WTC11 (cell line): Measurements from ENCODE around the gene CD79B. TPM values are rescaled to one million over a fixed set of nuclear protein-coding genes. Genes with fewer than 3 reads are reported as not detected.
A peak's percentile ranks its signal among the peaks of the same experiment; 100 is the strongest.

Experiments used
- ATAC-seq: fragments of 200-7000 bp; cut with Tn5 transposase; 2 replicates; pipeline ENCODE4 v1.10.0; 2021; ENCODE audit warnings: mild to moderate bottlenecking, moderate library complexity
- CTCF ChIA-PET: fragments of 300-600 bp; sonication (Branson Sonifier 250); formaldehyde crosslinking; loops from one replicate; lab custom pipeline; 2021; ENCODE audit warnings: antibody characterized with exemption; lab: Charles Lee
- POLR2A ChIA-PET: fragments of 350-600 bp; sonication (Branson Sonifier 250); formaldehyde crosslinking; loops from one replicate; lab custom pipeline; 2021; ENCODE audit warnings: antibody characterized with exemption; lab: Charles Lee
- DNase-seq: peaks from one replicate; pipeline ENCODE4 v3.0.0; 2021; ENCODE audit warnings: low spot score
- H3K27ac Mint-ChIP-seq: 2 replicates; pipeline ENCODE4 v1.8.0; 2021; ENCODE audit warnings: mixed read lengths
- H3K27me3 Mint-ChIP-seq: 2 replicates; pipeline ENCODE4 v1.8.0; 2021; ENCODE audit warnings: low read depth, mild to moderate bottlenecking, moderate library complexity, mixed read lengths
- H3K36me3 Mint-ChIP-seq: 2 replicates; pipeline ENCODE4 v1.8.0; 2021; ENCODE audit warnings: mixed read lengths
- H3K4me1 Mint-ChIP-seq: 2 replicates; pipeline ENCODE4 v1.8.0; 2022; ENCODE audit warnings: mixed read lengths
- H3K4me3 Mint-ChIP-seq: 2 replicates; pipeline ENCODE4 v1.8.0; 2021; ENCODE audit warnings: mild to moderate bottlenecking, moderate library complexity, mixed read lengths
- H3K9me3 Mint-ChIP-seq: 2 replicates; pipeline ENCODE4 v1.8.0; 2021; ENCODE audit warnings: mixed read lengths
- CREB1 ChIP-seq: sonication (generic); formaldehyde crosslinking; IDR thresholded peaks from 2 replicates; pipeline ENCODE4 v1.8.0; 2023; ENCODE audit warnings: mild to moderate bottlenecking, missing genetic modification reagents
- ELF4 ChIP-seq: sonication (generic); formaldehyde crosslinking; IDR thresholded peaks from 2 replicates; pipeline ENCODE4 v1.8.1; 2022; ENCODE audit warnings: low read depth, mild to moderate bottlenecking, moderate library complexity, missing genetic modification reagents
- EMX1 ChIP-seq: fragments of 250-450 bp; sonication (Bioruptor Pico); IDR thresholded peaks from 2 replicates; pipeline ENCODE4 v1.8.0; 2021; ENCODE audit warnings: mild to moderate bottlenecking
- ETV6 ChIP-seq: sonication (generic); formaldehyde crosslinking; IDR thresholded peaks from 2 replicates; pipeline ENCODE4 v1.8.1; 2022; ENCODE audit warnings: mild to moderate bottlenecking, missing genetic modification reagents
- HMGA2 ChIP-seq: fragments of 250-450 bp; sonication (Bioruptor Pico); IDR thresholded peaks from 2 replicates; pipeline ENCODE4 v1.4.0; 2021; ENCODE audit warnings: mild to moderate bottlenecking, moderate library complexity
- JUN ChIP-seq: sonication (generic); formaldehyde crosslinking; IDR thresholded peaks from 2 replicates; pipeline ENCODE4 v1.8.0; 2023; ENCODE audit warnings: mild to moderate bottlenecking, missing genetic modification reagents
- MYBL2 ChIP-seq: sonication (generic); formaldehyde crosslinking; IDR thresholded peaks from 2 replicates; pipeline ENCODE4 v1.8.1; 2023; ENCODE audit warnings: mild to moderate bottlenecking, moderate library complexity, missing genetic modification reagents
- NR2C2 ChIP-seq: sonication (generic); formaldehyde crosslinking; IDR thresholded peaks from 2 replicates; pipeline ENCODE4 v1.8.0; 2022; ENCODE audit warnings: mild to moderate bottlenecking, missing genetic modification reagents
- PRRX2 ChIP-seq: fragments of 250-450 bp; sonication (Bioruptor Pico); IDR thresholded peaks from 2 replicates; pipeline ENCODE4 v1.8.0; 2021; ENCODE audit warnings: mild to moderate bottlenecking
- SOX15 ChIP-seq: fragments of 250-450 bp; sonication (Bioruptor Pico); IDR thresholded peaks from 2 replicates; pipeline ENCODE4 v1.9.0; 2021; ENCODE audit warnings: mild to moderate bottlenecking
- SP1 ChIP-seq: sonication (generic); formaldehyde crosslinking; conservative IDR thresholded peaks from 2 replicates; pipeline ENCODE4 v1.8.1; 2022; ENCODE audit warnings: missing genetic modification reagents
- TEAD1 ChIP-seq: sonication (generic); formaldehyde crosslinking; IDR thresholded peaks from 2 replicates; pipeline ENCODE4 v1.8.0; 2022; ENCODE audit warnings: mild to moderate bottlenecking, missing genetic modification reagents
- ZNF121 ChIP-seq: sonication (generic); formaldehyde crosslinking; IDR thresholded peaks from 2 replicates; pipeline ENCODE4 v1.8.0; 2023; ENCODE audit warnings: missing genetic modification reagents
- ZNF219 ChIP-seq: sonication (generic); formaldehyde crosslinking; IDR thresholded peaks from 2 replicates; pipeline ENCODE4 v1.8.0; 2023; ENCODE audit warnings: missing genetic modification reagents, mild to moderate bottlenecking, borderline replicate concordance
- ZNF416 ChIP-seq: fragments of 250-450 bp; sonication (Bioruptor Pico); IDR thresholded peaks from 2 replicates; pipeline ENCODE4 v1.9.0; 2021; ENCODE audit warnings: mild to moderate bottlenecking, inconsistent platforms
- total RNA-seq: library from RNA; stranded (reverse); gene quantifications from 3 replicates; pipeline ENCODE4 v1.2.3, GENCODE V29; 2021
- TF ChIP-seq, protein P1 (sequence below): sonication (generic); formaldehyde crosslinking; IDR thresholded peaks from 2 replicates; pipeline ENCODE4 v1.8.0; 2022; ENCODE audit warnings: missing genetic modification reagents
- TF ChIP-seq, protein P2 (sequence below): fragments of 250-450 bp; sonication (Bioruptor Pico); IDR thresholded peaks from 2 replicates; pipeline ENCODE4 v1.9.0; 2021; ENCODE audit warnings: mild to moderate bottlenecking
- TF ChIP-seq, protein P3 (sequence below): sonication (generic); formaldehyde crosslinking; conservative IDR thresholded peaks from 2 replicates; pipeline ENCODE4 v1.8.1; 2022; ENCODE audit warnings: mild to moderate bottlenecking, missing genetic modification reagents
- TF ChIP-seq, protein P4 (sequence below): sonication (generic); formaldehyde crosslinking; IDR thresholded peaks from 2 replicates; pipeline ENCODE4 v1.8.1; 2022; ENCODE audit warnings: mild to moderate bottlenecking, moderate library complexity, missing genetic modification reagents
- TF ChIP-seq, protein P5 (sequence below): fragments of 250-450 bp; sonication (Bioruptor Pico); IDR thresholded peaks from 2 replicates; pipeline ENCODE4 v2.1.2; 2022; ENCODE audit warnings: mild to moderate bottlenecking, moderate library complexity
- TF ChIP-seq, protein P6 (sequence below): fragments of 250-450 bp; sonication (Bioruptor Pico); IDR thresholded peaks from 2 replicates; pipeline ENCODE4 v1.9.0; 2021; ENCODE audit warnings: moderate library complexity, mild to moderate bottlenecking, inconsistent platforms, borderline replicate concordance
- TF ChIP-seq, protein P7 (sequence below): sonication (generic); formaldehyde crosslinking; IDR thresholded peaks from 2 replicates; pipeline ENCODE4 v1.8.0; 2023; ENCODE audit warnings: mild to moderate bottlenecking, missing genetic modification reagents

CD79B gene
- total RNA-seq, 1 experiment from 2014 or later, result 3.0 TPM

DNA sequence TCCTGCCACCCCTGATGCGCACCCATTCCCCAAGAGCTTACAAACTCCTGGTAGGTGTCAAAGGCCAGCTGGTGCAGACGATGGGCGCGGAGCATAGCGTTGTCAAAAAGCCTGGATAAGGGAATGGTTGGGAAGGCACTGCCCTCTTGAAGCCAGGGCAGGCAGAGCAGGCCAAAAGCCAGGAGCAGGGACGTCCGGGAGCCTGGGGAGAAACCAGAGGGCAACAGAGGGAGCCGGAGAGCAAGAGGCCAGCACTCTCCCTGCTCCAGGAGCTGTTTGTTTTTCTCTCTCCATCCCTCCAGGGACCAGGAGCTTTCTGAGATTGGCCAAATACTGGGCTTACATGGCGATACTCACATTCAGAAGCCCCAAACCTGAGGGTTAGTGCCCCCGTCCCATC lies 13.8 kb downstream of the CD79B start:
- TF ChIP-seq ELF4 (CRISPR knock-in tag), result no peak
- no peak for TF ChIP-seq SP1 (CRISPR knock-in tag)
- TF ChIP-seq, protein P1, sequence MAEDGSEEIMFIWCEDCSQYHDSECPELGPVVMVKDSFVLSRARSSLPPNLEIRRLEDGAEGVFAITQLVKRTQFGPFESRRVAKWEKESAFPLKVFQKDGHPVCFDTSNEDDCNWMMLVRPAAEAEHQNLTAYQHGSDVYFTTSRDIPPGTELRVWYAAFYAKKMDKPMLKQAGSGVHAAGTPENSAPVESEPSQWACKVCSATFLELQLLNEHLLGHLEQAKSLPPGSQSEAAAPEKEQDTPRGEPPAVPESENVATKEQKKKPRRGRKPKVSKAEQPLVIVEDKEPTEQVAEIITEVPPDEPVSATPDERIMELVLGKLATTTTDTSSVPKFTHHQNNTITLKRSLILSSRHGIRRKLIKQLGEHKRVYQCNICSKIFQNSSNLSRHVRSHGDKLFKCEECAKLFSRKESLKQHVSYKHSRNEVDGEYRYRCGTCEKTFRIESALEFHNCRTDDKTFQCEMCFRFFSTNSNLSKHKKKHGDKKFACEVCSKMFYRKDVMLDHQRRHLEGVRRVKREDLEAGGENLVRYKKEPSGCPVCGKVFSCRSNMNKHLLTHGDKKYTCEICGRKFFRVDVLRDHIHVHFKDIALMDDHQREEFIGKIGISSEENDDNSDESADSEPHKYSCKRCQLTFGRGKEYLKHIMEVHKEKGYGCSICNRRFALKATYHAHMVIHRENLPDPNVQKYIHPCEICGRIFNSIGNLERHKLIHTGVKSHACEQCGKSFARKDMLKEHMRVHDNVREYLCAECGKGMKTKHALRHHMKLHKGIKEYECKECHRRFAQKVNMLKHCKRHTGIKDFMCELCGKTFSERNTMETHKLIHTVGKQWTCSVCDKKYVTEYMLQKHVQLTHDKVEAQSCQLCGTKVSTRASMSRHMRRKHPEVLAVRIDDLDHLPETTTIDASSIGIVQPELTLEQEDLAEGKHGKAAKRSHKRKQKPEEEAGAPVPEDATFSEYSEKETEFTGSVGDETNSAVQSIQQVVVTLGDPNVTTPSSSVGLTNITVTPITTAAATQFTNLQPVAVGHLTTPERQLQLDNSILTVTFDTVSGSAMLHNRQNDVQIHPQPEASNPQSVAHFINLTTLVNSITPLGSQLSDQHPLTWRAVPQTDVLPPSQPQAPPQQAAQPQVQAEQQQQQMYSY (CRISPR knock-in tag), result peak; percentile 95
- TF ChIP-seq, protein P2, sequence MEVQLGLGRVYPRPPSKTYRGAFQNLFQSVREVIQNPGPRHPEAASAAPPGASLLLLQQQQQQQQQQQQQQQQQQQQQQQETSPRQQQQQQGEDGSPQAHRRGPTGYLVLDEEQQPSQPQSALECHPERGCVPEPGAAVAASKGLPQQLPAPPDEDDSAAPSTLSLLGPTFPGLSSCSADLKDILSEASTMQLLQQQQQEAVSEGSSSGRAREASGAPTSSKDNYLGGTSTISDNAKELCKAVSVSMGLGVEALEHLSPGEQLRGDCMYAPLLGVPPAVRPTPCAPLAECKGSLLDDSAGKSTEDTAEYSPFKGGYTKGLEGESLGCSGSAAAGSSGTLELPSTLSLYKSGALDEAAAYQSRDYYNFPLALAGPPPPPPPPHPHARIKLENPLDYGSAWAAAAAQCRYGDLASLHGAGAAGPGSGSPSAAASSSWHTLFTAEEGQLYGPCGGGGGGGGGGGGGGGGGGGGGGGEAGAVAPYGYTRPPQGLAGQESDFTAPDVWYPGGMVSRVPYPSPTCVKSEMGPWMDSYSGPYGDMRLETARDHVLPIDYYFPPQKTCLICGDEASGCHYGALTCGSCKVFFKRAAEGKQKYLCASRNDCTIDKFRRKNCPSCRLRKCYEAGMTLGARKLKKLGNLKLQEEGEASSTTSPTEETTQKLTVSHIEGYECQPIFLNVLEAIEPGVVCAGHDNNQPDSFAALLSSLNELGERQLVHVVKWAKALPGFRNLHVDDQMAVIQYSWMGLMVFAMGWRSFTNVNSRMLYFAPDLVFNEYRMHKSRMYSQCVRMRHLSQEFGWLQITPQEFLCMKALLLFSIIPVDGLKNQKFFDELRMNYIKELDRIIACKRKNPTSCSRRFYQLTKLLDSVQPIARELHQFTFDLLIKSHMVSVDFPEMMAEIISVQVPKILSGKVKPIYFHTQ, result no peak
- peak overlapping the region; percentile 46 for H3K4me3 Mint-ChIP-seq
- H3K27ac Mint-ChIP-seq, result no peak overlapping the region
- DNase-seq (peak; percentile 61), ATAC-seq (peak; percentile 56)
- CTCF ChIA-PET, result interaction anchor here (0.6 to 4.5 kb wide), 39 partner anchors 7 to 227 kb away, joined by 3 to 170 read pairs (median 16); partner anchors contain the start of genes CD79B, CSH2, CSHL1 and ERN1
- peaks cover 16% of the 10 kb centered on the region for H3K4me1 Mint-ChIP-seq
- H3K9me3 Mint-ChIP-seq, result no peaks in the 10 kb centered on the region
- POLR2A ChIA-PET, result interaction anchor here (1.3 to 1.4 kb wide), 2 partner anchors 28 to 33 kb away, joined by 3 to 4 read pairs; no protein-coding TSS in a partner anchor
- H3K27me3 Mint-ChIP-seq, result peaks cover 3% of the 10 kb centered on the region; the same call in 1 of the 2 replicates
- H3K36me3 Mint-ChIP-seq, result no peaks in the 10 kb centered on the region

DNA sequence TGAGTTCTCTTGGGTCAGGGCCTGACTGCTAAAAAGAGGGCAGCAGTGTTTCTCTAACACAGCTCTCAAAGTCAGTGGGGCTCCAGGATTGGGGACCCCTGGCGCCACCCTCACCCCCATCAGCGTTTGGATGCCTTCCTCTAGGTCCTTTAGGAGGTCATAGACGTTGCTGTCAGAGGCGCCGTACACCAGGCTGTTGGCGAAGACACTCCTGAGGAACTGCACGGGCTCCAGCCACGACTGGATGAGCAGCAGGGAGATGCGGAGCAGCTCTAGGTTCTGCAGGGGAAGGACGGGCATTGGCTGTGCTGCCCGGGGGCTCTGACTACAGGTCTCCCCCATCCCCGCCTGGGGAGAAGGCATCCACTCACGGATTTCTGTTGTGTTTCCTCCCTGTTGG lies 14.5 kb downstream of the CD79B start:
- ChIA-PET POLR2A (interaction anchor here (1.3 kb wide), 1 partner anchor 29 kb away, joined by 4 read pairs; no protein-coding TSS in a partner anchor), CTCF (interaction anchor here (0.6 to 4.5 kb wide), 29 partner anchors 7 to 216 kb away, joined by 3 to 170 read pairs (median 22); partner anchors contain the start of genes CD79B, CSH2, CSHL1 and GH2)
- Mint-ChIP-seq H3K9me3 (no peaks in the 10 kb centered on the region), H3K4me1 (peaks cover 16% of the 10 kb centered on the region), H3K27me3 (peaks cover 3% of the 10 kb centered on the region; the same call in 1 of the 2 replicates), H3K36me3 (no peaks in the 10 kb centered on the region), H3K27ac (no peak overlapping the region), H3K4me3 (no peak overlapping the region; the same call in 1 of the 2 replicates)
- ATAC-seq, result no peak
- DNase-seq, result no peak
- TF ChIP-seq ZNF416 (CRISPR knock-in tag), result no peak
- no peak for TF ChIP-seq HMGA2 (CRISPR knock-in tag)
- no peak for TF ChIP-seq NR2C2
- TF ChIP-seq, protein P3, sequence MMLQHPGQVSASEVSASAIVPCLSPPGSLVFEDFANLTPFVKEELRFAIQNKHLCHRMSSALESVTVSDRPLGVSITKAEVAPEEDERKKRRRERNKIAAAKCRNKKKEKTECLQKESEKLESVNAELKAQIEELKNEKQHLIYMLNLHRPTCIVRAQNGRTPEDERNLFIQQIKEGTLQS, result no peak
- TF ChIP-seq PRRX2 (CRISPR knock-in tag), result no peak
- TF ChIP-seq, protein P4, sequence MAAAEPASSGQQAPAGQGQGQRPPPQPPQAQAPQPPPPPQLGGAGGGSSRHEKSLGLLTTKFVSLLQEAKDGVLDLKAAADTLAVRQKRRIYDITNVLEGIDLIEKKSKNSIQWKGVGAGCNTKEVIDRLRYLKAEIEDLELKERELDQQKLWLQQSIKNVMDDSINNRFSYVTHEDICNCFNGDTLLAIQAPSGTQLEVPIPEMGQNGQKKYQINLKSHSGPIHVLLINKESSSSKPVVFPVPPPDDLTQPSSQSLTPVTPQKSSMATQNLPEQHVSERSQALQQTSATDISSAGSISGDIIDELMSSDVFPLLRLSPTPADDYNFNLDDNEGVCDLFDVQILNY, result no peak
- TF ChIP-seq TEAD1 (CRISPR knock-in tag), result no peak
- no peak for TF ChIP-seq JUN (CRISPR knock-in tag)
- no peak for TF ChIP-seq ZNF121 (CRISPR knock-in tag)
- TF ChIP-seq, protein P5, sequence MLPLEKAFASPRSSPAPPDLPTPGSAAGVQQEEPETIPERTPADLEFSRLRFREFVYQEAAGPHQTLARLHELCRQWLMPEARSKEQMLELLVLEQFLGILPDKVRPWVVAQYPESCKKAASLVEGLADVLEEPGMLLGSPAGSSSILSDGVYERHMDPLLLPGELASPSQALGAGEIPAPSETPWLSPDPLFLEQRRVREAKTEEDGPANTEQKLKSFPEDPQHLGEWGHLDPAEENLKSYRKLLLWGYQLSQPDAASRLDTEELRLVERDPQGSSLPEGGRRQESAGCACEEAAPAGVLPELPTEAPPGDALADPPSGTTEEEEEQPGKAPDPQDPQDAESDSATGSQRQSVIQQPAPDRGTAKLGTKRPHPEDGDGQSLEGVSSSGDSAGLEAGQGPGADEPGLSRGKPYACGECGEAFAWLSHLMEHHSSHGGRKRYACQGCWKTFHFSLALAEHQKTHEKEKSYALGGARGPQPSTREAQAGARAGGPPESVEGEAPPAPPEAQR (CRISPR knock-in tag), result no peak
- TF ChIP-seq, protein P6, sequence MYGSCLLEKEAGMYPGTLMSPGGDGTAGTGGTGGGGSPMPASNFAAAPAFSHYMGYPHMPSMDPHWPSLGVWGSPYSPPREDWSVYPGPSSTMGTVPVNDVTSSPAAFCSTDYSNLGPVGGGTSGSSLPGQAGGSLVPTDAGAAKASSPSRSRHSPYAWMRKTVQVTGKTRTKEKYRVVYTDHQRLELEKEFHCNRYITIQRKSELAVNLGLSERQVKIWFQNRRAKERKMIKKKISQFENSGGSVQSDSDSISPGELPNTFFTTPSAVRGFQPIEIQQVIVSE (CRISPR knock-in tag), result no peak
- no peak for TF ChIP-seq ZNF219 (CRISPR knock-in tag)
- TF ChIP-seq, protein P7, sequence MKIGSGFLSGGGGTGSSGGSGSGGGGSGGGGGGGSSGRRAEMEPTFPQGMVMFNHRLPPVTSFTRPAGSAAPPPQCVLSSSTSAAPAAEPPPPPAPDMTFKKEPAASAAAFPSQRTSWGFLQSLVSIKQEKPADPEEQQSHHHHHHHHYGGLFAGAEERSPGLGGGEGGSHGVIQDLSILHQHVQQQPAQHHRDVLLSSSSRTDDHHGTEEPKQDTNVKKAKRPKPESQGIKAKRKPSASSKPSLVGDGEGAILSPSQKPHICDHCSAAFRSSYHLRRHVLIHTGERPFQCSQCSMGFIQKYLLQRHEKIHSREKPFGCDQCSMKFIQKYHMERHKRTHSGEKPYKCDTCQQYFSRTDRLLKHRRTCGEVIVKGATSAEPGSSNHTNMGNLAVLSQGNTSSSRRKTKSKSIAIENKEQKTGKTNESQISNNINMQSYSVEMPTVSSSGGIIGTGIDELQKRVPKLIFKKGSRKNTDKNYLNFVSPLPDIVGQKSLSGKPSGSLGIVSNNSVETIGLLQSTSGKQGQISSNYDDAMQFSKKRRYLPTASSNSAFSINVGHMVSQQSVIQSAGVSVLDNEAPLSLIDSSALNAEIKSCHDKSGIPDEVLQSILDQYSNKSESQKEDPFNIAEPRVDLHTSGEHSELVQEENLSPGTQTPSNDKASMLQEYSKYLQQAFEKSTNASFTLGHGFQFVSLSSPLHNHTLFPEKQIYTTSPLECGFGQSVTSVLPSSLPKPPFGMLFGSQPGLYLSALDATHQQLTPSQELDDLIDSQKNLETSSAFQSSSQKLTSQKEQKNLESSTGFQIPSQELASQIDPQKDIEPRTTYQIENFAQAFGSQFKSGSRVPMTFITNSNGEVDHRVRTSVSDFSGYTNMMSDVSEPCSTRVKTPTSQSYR (CRISPR knock-in tag), result no peak
- TF ChIP-seq EMX1, result no peak
- TF ChIP-seq CREB1, result no peak
- no peak for TF ChIP-seq MYBL2 (CRISPR knock-in tag)
- TF ChIP-seq ETV6 (CRISPR knock-in tag), result no peak
- TF ChIP-seq SOX15 (CRISPR knock-in tag), result no peak
